GM23338 (cell line): ENCODE measurements around the gene CERS5. TPM values are rescaled to one million over a fixed set of nuclear protein-coding genes. Genes with fewer than 3 reads are reported as not detected.
A peak's percentile ranks its signal among the peaks of the same experiment; 100 is the strongest.

Experiments
- ATAC-seq: fragments of 200-7000 bp; cut with Tn5 transposase; 3 replicates; pipeline ENCODE4 v1.9.1; 2020
- DNase-seq: peaks from one replicate; pipeline ENCODE4 v3.0.0-alpha.2; 2015; ENCODE audit warnings: low spot score
- H2AFZ ChIP-seq: fragments of 200-600 bp; sonication (generic); 2 replicates; pipeline ENCODE4 v1.8.0; 2016; ENCODE audit warnings: antibody characterized with exemption, mild to moderate bottlenecking, moderate library complexity
- H3F3A ChIP-seq: fragments of 200-600 bp; sonication (generic); replicated peaks from 2 replicates; pipeline ENCODE4 v1.8.0; 2017; ENCODE audit warnings: antibody characterized with exemption, mixed run types, low read depth
- H3K27ac ChIP-seq: fragments of 200-600 bp; sonication (generic); 2 replicates; pipeline ENCODE4 v1.6.1; 2016; ENCODE audit warnings: low read depth
- H3K27me3 ChIP-seq: fragments of 200-600 bp; sonication (generic); 2 replicates; pipeline ENCODE4 v1.8.0; 2016; ENCODE audit warnings: mild to moderate bottlenecking, mixed run types, moderate library complexity; ENCODE audit not compliant: insufficient read depth
- H3K36me3 ChIP-seq: fragments of 200-600 bp; sonication (generic); 2 replicates; pipeline ENCODE4 v1.8.0; 2016; ENCODE audit warnings: mild to moderate bottlenecking; ENCODE audit not compliant: insufficient read depth
- H3K4me1 ChIP-seq: fragments of 200-600 bp; sonication (generic); 2 replicates; pipeline ENCODE4 v1.8.0; 2016; ENCODE audit warnings: mild to moderate bottlenecking, moderate library complexity; ENCODE audit not compliant: insufficient read depth
- H3K4me2 ChIP-seq: fragments of 200-600 bp; sonication (generic); 2 replicates; pipeline ENCODE4 v1.7.1; 2017; ENCODE audit warnings: mixed run types
- H3K4me3 ChIP-seq: fragments of 200-600 bp; sonication (generic); 2 replicates; pipeline ENCODE4 v1.6.1; 2016; ENCODE audit warnings: mixed run types
- H3K79me2 ChIP-seq: fragments of 200-600 bp; sonication (generic); replicated peaks from 2 replicates; pipeline ENCODE4 v1.8.0; 2017; ENCODE audit warnings: mild to moderate bottlenecking; ENCODE audit not compliant: insufficient read depth
- H3K9me2 ChIP-seq: fragments of 200-600 bp; sonication (generic); 2 replicates; pipeline ENCODE4 v1.8.0; 2017; ENCODE audit not compliant: insufficient read depth
- H4K20me1 ChIP-seq: fragments of 200-600 bp; sonication (generic); replicated peaks from 2 replicates; pipeline ENCODE4 v1.8.0; 2017; ENCODE audit warnings: mild to moderate bottlenecking; ENCODE audit not compliant: insufficient read depth
- H3K27ac Mint-ChIP-seq: 2 replicates; pipeline ENCODE4 v1.8.0; 2020; ENCODE audit warnings: inconsistent platforms, mild to moderate bottlenecking, moderate library complexity, mixed read lengths
- H3K27me3 Mint-ChIP-seq: 3 replicates; pipeline ENCODE4 v1.8.0; 2022; ENCODE audit warnings: low read depth, mild to moderate bottlenecking, moderate library complexity, mixed read lengths, inconsistent platforms; ENCODE audit not compliant: insufficient read depth, poor library complexity
- H3K36me3 Mint-ChIP-seq: 3 replicates; pipeline ENCODE4 v1.8.0; 2021; ENCODE audit warnings: low read depth, mild to moderate bottlenecking, inconsistent platforms, moderate library complexity, mixed read lengths
- H3K4me1 Mint-ChIP-seq: 3 replicates; pipeline ENCODE4 v1.8.0; 2020; ENCODE audit warnings: mild to moderate bottlenecking, inconsistent platforms, mixed read lengths
- H3K4me3 Mint-ChIP-seq: 3 replicates; pipeline ENCODE4 v1.8.0; 2021; ENCODE audit warnings: moderate library complexity, mild to moderate bottlenecking, inconsistent platforms, mixed read lengths
- H3K9me3 Mint-ChIP-seq: 3 replicates; pipeline ENCODE4 v1.8.0; 2020; ENCODE audit warnings: moderate library complexity, mild to moderate bottlenecking, inconsistent platforms, mixed read lengths
- EZH2 ChIP-seq: fragments of 200-600 bp; sonication (generic); IDR thresholded peaks from one replicate; pipeline ENCODE4 v1.8.0; 2017; ENCODE audit warnings: antibody characterized with exemption, mild to moderate bottlenecking, low read depth; ENCODE audit not compliant: unreplicated experiment
- STAT1 ChIP-seq: IDR thresholded peaks from one replicate; pipeline ENCODE4 v1.6.1; 2016; ENCODE audit warnings: antibody characterized with exemption; ENCODE audit not compliant: unreplicated experiment
- ZNF114 ChIP-seq: fragments of 250-450 bp; sonication (Bioruptor Pico); IDR thresholded peaks from 2 replicates; pipeline ENCODE4 v1.5.0; 2020; ENCODE audit warnings: mild to moderate bottlenecking, moderate library complexity
- ZNF331 ChIP-seq: fragments of 250-450 bp; sonication (Bioruptor Pico); IDR thresholded peaks from 2 replicates; pipeline ENCODE4 v1.5.0; 2020; ENCODE audit warnings: low read depth, mild to moderate bottlenecking, moderate library complexity
- polyA plus RNA-seq: library from polyadenylated mRNA; unstranded; fragments of >200 nt; fragmentation: Nextera tagmentation; extraction: Ambion mirVana; gene quantifications from 2 replicates; pipeline ENCODE4 v1.2.1, GENCODE V29; 2016
- total RNA-seq: library from RNA; depleted of rRNA; stranded (reverse); fragments of >200 nt; shearing (Covaris generic); gene quantifications from 2 replicates; pipeline ENCODE4 v1.2.3, GENCODE V29; 2014
- TF ChIP-seq, protein P1 (sequence below): IDR thresholded peaks from one replicate; pipeline ENCODE4 v1.6.1; 2018; ENCODE audit warnings: antibody characterized with exemption; ENCODE audit not compliant: unreplicated experiment
- TF ChIP-seq, protein P2 (sequence below), 2 experiments: fragments of 200-600 bp in 1 of 2; sonication (generic) in 1 of 2; conservative IDR thresholded peaks; 2 replicates each; pipeline versions ENCODE4 v1.5.1 to v1.6.1; 2016 to 2017; ENCODE audit warnings: antibody characterized with exemption in 2 of 2, low read depth in 2 of 2, mild to moderate bottlenecking in 2 of 2, moderate library complexity in 1 of 2

The CERS5 gene
- total and polyA plus RNA-seq, 2 experiments from 2014 or later: 42.7 to 56.5 TPM

- no peak for TF ChIP-seq ZNF331 (CRISPR knock-in tag)
Measured at GRCh38 chr12:50175716-50176026, 8.5 kb upstream of the CERS5 start (continued).

GRCh38 chr12:50174971-50175715 lies 8.0 kb upstream of the CERS5 start:
- peaks cover 5% of the 10 kb centered on the region for H3K9me3 Mint-ChIP-seq

More at GRCh38 chr12:50174971-50175715, 8.0 kb upstream of the CERS5 start:
- peak; percentile 87 for DNase-seq
- no peaks in the 10 kb centered on the region for H3K79me2 ChIP-seq
- ATAC-seq: no peak; the same call in 2 of the 3 replicates
- no peaks in the 10 kb centered on the region for H3F3A ChIP-seq
- H3K27ac Mint-ChIP-seq: no peak overlapping the region
- H3K27ac ChIP-seq: no peak overlapping the region
- peaks cover 31% of the 10 kb centered on the region for H3K36me3 Mint-ChIP-seq
- peaks cover 11% of the 10 kb centered on the region; the same call in 1 of the 2 replicates for H3K36me3 ChIP-seq
- no peaks in the 10 kb centered on the region for H3K27me3 Mint-ChIP-seq
- H3K4me3 ChIP-seq: no peak overlapping the region
- H3K4me3 Mint-ChIP-seq: no peak overlapping the region
- no peaks in the 10 kb centered on the region for H3K27me3 ChIP-seq
- no peaks in the 10 kb centered on the region for H4K20me1 ChIP-seq
- TF ChIP-seq STAT1 (no peak), ZNF114 (CRISPR knock-in tag) (no peak), EZH2 (no peak)
- TF ChIP-seq, protein P1, sequence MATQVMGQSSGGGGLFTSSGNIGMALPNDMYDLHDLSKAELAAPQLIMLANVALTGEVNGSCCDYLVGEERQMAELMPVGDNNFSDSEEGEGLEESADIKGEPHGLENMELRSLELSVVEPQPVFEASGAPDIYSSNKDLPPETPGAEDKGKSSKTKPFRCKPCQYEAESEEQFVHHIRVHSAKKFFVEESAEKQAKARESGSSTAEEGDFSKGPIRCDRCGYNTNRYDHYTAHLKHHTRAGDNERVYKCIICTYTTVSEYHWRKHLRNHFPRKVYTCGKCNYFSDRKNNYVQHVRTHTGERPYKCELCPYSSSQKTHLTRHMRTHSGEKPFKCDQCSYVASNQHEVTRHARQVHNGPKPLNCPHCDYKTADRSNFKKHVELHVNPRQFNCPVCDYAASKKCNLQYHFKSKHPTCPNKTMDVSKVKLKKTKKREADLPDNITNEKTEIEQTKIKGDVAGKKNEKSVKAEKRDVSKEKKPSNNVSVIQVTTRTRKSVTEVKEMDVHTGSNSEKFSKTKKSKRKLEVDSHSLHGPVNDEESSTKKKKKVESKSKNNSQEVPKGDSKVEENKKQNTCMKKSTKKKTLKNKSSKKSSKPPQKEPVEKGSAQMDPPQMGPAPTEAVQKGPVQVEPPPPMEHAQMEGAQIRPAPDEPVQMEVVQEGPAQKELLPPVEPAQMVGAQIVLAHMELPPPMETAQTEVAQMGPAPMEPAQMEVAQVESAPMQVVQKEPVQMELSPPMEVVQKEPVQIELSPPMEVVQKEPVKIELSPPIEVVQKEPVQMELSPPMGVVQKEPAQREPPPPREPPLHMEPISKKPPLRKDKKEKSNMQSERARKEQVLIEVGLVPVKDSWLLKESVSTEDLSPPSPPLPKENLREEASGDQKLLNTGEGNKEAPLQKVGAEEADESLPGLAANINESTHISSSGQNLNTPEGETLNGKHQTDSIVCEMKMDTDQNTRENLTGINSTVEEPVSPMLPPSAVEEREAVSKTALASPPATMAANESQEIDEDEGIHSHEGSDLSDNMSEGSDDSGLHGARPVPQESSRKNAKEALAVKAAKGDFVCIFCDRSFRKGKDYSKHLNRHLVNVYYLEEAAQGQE: no peak
- TF ChIP-seq, protein P2, sequence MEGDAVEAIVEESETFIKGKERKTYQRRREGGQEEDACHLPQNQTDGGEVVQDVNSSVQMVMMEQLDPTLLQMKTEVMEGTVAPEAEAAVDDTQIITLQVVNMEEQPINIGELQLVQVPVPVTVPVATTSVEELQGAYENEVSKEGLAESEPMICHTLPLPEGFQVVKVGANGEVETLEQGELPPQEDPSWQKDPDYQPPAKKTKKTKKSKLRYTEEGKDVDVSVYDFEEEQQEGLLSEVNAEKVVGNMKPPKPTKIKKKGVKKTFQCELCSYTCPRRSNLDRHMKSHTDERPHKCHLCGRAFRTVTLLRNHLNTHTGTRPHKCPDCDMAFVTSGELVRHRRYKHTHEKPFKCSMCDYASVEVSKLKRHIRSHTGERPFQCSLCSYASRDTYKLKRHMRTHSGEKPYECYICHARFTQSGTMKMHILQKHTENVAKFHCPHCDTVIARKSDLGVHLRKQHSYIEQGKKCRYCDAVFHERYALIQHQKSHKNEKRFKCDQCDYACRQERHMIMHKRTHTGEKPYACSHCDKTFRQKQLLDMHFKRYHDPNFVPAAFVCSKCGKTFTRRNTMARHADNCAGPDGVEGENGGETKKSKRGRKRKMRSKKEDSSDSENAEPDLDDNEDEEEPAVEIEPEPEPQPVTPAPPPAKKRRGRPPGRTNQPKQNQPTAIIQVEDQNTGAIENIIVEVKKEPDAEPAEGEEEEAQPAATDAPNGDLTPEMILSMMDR (conservative IDR thresholded peaks at IDR 0.05; ENCODE audit: low read depth in 2 of 2): peak; percentile 69 to 93
- H3K9me2 ChIP-seq: no peaks in the 10 kb centered on the region
- H3K4me1 ChIP-seq: no peaks in the 10 kb centered on the region
- no peak overlapping the region for H2AFZ ChIP-seq
- no peak overlapping the region for H3K4me2 ChIP-seq
- no peaks in the 10 kb centered on the region for H3K4me1 Mint-ChIP-seq
